ENCODE results near the gene RAPGEF4.

RAPGEF4 gene

GRCh38 chr2:172924097-172924660, 188.5 kb downstream of the RAPGEF4 start:
- DNase-seq (ENCODE audit: low read depth): no peak
- H3K4me3 ChIP-seq (ENCODE audit: low read depth, low read length): no peak overlapping the region
- TF ChIP-seq CTCF (IDR thresholded peaks at IDR 0.05; ENCODE audit: insufficient read depth, low read depth, low read length, missing control alignments): no peak

GRCh38 chr2:172925600-172925999, 190.0 kb downstream of the RAPGEF4 start:
- TF ChIP-seq CTCF (IDR thresholded peaks at IDR 0.05; ENCODE audit: insufficient read depth, low read depth, low read length, missing control alignments): no peak
- no peak overlapping the region for H3K4me3 ChIP-seq (ENCODE audit: low read depth, low read length)
- no peak for DNase-seq (ENCODE audit: low read depth)

GRCh38 chr2:172926785-172927640, 191.4 kb downstream of the RAPGEF4 start:
- DNase-seq (ENCODE audit: low read depth): no peak
- no peak for TF ChIP-seq CTCF (IDR thresholded peaks at IDR 0.05; ENCODE audit: insufficient read depth, low read depth, low read length, missing control alignments)
- H3K4me3 ChIP-seq (ENCODE audit: low read depth, low read length): no peak overlapping the region

GRCh38 chr2:172927641-172928357, 192.2 kb downstream of the RAPGEF4 start:
- H3K4me3 ChIP-seq (ENCODE audit: low read depth, low read length): no peak overlapping the region
- TF ChIP-seq CTCF (IDR thresholded peaks at IDR 0.05; ENCODE audit: insufficient read depth, low read depth, low read length, missing control alignments): no peak
- DNase-seq (ENCODE audit: low read depth): no peak

GRCh38 chr2:172928756-172929155, 193.1 kb downstream of the RAPGEF4 start:
- DNase-seq (ENCODE audit: low read depth): no peak
- no peak overlapping the region for H3K4me3 ChIP-seq (ENCODE audit: low read depth, low read length)
- no peak for TF ChIP-seq CTCF (IDR thresholded peaks at IDR 0.05; ENCODE audit: insufficient read depth, low read depth, low read length, missing control alignments)

GRCh38 chr2:172929644-172930043, 194.0 kb downstream of the RAPGEF4 start:
- H3K4me3 ChIP-seq (ENCODE audit: low read depth, low read length): no peak overlapping the region
- TF ChIP-seq CTCF (IDR thresholded peaks at IDR 0.05; ENCODE audit: insufficient read depth, low read depth, low read length, missing control alignments): no peak
- DNase-seq (ENCODE audit: low read depth): no peak
